Measurements from ENCODE around the gene EPS15.

DNA sequence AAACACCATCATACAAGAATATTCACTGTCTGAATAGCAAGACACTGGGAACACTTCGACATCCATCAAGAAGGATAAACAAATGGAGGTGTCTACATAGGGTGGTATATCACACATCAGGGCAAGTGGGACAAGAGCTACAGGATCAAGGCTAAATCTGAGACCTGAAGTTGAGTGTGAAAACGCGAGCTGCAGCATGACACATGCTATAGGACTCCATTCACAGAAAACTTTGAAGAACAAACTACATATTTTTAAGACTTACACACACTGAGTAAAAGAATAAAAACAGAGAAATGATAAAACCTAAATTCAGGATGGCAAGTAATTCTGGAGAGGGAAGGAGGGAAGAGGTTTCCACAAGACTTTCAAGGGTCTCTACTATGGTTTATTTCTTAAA, 190.8 kb downstream of the EPS15 start:
- TF ChIP-seq, protein P1, sequence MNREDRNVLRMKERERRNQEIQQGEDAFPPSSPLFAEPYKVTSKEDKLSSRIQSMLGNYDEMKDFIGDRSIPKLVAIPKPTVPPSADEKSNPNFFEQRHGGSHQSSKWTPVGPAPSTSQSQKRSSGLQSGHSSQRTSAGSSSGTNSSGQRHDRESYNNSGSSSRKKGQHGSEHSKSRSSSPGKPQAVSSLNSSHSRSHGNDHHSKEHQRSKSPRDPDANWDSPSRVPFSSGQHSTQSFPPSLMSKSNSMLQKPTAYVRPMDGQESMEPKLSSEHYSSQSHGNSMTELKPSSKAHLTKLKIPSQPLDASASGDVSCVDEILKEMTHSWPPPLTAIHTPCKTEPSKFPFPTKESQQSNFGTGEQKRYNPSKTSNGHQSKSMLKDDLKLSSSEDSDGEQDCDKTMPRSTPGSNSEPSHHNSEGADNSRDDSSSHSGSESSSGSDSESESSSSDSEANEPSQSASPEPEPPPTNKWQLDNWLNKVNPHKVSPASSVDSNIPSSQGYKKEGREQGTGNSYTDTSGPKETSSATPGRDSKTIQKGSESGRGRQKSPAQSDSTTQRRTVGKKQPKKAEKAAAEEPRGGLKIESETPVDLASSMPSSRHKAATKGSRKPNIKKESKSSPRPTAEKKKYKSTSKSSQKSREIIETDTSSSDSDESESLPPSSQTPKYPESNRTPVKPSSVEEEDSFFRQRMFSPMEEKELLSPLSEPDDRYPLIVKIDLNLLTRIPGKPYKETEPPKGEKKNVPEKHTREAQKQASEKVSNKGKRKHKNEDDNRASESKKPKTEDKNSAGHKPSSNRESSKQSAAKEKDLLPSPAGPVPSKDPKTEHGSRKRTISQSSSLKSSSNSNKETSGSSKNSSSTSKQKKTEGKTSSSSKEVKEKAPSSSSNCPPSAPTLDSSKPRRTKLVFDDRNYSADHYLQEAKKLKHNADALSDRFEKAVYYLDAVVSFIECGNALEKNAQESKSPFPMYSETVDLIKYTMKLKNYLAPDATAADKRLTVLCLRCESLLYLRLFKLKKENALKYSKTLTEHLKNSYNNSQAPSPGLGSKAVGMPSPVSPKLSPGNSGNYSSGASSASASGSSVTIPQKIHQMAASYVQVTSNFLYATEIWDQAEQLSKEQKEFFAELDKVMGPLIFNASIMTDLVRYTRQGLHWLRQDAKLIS (CRISPR knock-in tag; IDR thresholded peaks at IDR 0.05; ENCODE audit: borderline replicate concordance): no peak
- TF ChIP-seq, protein P2, sequence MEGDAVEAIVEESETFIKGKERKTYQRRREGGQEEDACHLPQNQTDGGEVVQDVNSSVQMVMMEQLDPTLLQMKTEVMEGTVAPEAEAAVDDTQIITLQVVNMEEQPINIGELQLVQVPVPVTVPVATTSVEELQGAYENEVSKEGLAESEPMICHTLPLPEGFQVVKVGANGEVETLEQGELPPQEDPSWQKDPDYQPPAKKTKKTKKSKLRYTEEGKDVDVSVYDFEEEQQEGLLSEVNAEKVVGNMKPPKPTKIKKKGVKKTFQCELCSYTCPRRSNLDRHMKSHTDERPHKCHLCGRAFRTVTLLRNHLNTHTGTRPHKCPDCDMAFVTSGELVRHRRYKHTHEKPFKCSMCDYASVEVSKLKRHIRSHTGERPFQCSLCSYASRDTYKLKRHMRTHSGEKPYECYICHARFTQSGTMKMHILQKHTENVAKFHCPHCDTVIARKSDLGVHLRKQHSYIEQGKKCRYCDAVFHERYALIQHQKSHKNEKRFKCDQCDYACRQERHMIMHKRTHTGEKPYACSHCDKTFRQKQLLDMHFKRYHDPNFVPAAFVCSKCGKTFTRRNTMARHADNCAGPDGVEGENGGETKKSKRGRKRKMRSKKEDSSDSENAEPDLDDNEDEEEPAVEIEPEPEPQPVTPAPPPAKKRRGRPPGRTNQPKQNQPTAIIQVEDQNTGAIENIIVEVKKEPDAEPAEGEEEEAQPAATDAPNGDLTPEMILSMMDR (IDR thresholded peaks at IDR 0.05): no peak
- TF ChIP-seq NR2C2 (CRISPR knock-in tag; IDR thresholded peaks at IDR 0.05): no peak
- no peak for TF ChIP-seq ZNF263 (CRISPR knock-in tag; IDR thresholded peaks at IDR 0.05; ENCODE audit: low read depth)
- TF ChIP-seq CREB1 (CRISPR knock-in tag; IDR thresholded peaks at IDR 0.05): no peak
- TF ChIP-seq, protein P3, sequence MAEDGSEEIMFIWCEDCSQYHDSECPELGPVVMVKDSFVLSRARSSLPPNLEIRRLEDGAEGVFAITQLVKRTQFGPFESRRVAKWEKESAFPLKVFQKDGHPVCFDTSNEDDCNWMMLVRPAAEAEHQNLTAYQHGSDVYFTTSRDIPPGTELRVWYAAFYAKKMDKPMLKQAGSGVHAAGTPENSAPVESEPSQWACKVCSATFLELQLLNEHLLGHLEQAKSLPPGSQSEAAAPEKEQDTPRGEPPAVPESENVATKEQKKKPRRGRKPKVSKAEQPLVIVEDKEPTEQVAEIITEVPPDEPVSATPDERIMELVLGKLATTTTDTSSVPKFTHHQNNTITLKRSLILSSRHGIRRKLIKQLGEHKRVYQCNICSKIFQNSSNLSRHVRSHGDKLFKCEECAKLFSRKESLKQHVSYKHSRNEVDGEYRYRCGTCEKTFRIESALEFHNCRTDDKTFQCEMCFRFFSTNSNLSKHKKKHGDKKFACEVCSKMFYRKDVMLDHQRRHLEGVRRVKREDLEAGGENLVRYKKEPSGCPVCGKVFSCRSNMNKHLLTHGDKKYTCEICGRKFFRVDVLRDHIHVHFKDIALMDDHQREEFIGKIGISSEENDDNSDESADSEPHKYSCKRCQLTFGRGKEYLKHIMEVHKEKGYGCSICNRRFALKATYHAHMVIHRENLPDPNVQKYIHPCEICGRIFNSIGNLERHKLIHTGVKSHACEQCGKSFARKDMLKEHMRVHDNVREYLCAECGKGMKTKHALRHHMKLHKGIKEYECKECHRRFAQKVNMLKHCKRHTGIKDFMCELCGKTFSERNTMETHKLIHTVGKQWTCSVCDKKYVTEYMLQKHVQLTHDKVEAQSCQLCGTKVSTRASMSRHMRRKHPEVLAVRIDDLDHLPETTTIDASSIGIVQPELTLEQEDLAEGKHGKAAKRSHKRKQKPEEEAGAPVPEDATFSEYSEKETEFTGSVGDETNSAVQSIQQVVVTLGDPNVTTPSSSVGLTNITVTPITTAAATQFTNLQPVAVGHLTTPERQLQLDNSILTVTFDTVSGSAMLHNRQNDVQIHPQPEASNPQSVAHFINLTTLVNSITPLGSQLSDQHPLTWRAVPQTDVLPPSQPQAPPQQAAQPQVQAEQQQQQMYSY (CRISPR knock-in tag; IDR thresholded peaks at IDR 0.05): no peak
